GM10847 (cell line): Measurements from ENCODE around the gene METTL1.

ENCODE experiments used
- POLR2A ChIP-seq: IDR thresholded peaks from 2 replicates; pipeline ENCODE4 v1.6.1; 2011; ENCODE audit not compliant: insufficient read length; ENCODE audit errors: extremely low read depth

The METTL1 gene

DNA sequence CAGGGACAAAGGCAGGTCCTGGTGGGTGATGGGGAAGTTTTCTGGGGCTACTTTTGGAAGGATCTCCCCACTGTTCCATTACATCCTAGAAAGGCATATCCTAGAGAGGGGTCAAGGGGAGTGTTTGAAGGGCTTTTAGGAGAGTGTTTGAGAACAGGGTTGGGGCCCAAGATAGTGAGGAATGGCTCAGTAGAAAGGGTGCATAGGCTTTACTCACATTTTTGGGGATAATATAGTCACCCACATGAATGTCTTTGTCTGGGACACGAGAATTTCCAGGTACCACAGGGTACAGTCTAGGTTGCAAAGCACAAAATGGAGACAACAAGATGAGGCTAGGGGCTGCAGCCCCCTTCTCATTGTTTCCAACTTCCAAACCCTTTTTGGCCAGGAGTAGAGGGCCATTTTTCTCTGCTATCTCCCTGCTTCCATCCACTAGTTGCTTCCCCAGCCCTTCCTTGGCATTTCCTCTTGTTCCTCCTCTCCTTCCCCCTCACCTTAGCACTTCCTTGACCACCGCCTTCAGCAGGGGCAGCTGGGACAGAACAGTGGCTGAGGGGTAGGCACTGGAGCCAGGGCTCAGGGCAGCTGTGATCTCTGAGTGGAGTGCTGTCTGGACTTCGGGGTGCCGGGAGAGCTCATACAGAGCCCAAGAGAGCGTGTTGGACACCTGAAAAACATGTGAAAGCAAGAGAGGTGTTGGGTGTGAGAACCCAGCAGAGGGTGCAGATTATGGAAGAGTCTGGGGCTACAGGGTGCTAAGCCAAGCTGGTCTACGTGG, 7.8 kb downstream of the METTL1 start:
- TF ChIP-seq POLR2A = no peak

- TF ChIP-seq POLR2A = no peak
These were observed 9.4 kb downstream of the METTL1 start for GRCh38 chr12:57762463-57762862.

DNA sequence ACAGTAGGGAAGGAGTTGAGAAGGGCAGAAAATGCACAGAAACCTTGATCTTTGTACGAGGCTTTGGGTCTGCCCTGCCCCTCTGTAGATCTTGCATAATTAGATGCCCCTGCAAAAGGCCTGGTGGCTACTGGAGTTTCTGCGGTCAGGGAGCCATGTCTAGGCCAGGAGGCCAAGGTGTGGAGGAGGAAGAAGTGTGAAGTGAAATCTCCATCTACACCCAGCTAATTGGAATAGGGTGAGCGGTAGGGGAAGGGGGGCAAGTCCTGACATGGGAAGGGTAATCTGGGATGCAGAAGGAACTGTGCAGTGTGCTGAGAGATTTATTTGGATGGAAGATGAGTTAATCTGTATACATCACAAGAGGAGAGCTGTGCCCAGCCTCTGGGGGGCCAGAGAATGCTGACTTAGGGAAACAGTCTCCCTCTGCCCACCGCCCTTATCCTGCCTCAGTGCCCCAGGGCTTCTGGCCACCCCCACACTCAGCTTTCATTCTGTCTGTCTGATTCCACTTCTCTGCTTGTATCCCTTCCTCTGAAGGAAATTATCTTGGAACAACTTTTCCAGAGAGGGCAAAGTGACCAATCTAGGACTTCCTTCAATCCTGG, 10.4 kb downstream of the METTL1 start:
- no peak for TF ChIP-seq POLR2A

GRCh38 chr12:57760347-57760982, 11.4 kb downstream of the METTL1 start:
- no peak for TF ChIP-seq POLR2A

DNA sequence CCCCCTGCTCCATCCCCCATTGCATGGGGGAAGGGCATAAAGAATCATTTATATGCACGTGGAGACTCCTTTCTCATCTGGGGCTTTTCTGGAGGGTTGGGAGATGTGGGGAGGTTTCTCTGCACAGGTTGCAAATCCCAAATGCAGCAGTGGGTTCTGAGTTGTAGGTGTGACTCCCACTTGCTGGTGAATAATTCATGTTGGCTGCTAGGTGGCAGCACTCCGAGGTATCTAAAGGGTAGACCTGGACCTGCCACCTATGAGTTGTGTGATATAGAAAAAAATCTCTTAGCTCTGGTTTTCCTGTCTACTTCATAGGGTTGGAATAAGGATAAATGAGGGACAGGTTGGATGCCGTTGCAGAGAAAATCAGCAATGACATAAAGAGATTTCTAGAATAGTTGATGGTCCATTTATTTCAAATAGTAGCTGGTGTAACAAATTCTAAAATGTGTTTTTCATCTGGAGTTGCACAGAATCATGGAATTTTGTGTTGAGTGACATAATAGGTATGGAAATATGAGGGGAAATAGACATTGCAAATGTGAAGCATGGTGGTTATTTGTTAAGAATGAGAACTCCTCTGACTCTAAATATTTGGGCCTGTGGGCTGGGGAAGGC, 12.4 kb downstream of the METTL1 start:
- no peak for TF ChIP-seq POLR2A

DNA sequence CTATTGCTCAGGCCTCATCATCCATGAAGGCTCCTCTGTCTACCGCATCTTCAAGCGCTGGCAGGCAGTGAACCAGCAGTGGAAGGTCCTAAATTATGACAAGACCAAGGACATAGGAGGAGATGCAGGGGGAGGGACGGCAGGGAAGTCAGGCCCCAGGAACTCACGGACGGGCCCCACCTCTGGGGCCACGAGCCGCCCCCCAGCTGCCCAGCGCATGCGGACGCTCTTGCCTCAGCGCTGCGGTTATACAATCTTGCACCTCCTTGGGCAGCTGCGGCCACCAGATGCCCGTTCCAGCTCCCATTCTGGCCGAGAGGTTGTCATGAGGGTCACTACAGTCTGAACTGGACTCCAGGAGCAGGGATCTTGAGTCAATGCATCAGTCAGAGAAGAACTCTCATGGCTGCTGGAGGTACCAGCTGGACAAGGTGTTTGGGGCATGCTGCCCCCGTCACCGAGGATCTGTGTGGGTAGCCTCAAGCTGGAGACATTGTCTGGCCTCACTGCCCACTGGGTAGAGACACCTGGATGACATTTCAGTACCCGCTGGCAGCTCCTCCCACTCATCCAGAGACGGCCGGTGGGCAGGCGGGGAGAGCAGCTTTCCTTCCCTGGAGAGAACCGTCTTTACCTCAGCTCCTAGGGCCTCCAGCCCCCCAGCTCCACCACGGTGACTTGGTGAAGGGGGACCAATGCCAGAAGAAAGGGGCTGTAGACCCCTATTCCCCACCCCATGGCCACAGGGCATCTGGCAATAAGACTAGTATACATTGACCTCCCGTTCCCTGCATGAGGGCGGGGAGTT, 13.1 kb downstream of the METTL1 start:
- TF ChIP-seq POLR2A = no peak

DNA sequence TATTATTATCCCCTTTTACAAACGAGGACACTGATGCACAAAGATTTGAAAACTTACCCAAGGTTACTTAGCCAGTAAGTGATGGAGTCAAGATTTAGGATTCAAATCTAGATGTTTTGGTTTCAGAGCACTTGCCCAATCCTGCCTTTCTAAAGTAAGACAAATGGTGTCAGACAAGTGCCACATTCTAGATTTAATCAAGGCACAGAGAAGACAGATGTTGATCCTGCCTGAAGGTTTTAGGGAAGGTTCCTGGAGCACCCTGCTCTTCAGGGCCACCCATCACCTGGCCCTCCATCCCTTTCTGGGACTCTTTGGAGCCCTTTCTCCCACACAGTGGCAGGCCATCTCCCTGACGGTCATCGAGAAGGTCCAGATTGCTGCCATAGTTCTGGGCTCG, 14.1 kb downstream of the METTL1 start:
- TF ChIP-seq POLR2A = no peak

DNA sequence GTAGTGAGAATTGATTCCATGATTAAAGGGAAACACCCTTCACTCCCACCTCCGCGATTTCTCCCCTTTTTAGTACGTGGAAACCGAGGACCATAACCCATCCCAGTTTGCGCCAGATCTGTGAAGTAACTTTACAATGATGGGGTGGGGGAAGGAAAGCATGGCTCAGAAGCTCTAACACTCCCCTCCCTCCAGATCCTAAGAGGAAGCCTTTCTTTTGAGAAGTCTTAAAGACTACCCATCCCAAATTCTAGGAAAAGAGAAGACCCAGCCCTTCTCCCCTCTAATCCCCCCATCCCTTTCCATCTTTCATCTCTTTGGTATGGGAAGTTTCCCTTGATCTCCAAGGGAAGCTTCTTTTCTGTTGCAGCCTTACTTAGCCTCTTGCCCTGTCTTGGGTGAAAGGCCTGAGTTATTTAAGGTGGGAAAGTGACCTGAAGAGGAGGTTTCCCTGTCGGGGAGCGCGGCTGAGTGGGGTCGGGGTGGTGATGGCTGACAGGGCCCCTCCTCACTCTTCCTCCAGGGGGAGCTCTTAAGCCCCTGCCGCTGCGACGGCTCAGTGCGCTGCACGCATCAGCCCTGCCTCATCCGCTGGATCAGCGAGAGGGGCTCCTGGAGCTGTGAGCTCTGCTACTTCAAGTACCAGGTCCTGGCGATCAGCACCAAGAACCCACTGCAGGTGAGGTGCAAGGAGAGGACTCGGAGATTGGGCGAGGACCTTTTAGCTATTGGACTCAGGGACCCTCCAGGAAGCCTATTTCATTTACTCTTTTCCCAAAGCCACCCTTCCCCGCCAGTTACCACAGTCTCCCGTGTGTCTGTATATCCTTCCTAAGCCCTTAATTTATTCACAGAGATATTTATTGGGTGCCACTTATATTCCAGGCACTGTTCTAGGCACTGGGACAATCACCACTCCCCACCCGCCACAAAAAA, 15.2 kb downstream of the METTL1 start:
- no peak for TF ChIP-seq POLR2A

- no peak for TF ChIP-seq POLR2A
These were observed 16.2 kb downstream of the METTL1 start for GRCh38 chr12:57755454-57756372.

- no peak for TF ChIP-seq POLR2A
These were observed 16.8 kb downstream of the METTL1 start for GRCh38 chr12:57755194-57755453.

DNA sequence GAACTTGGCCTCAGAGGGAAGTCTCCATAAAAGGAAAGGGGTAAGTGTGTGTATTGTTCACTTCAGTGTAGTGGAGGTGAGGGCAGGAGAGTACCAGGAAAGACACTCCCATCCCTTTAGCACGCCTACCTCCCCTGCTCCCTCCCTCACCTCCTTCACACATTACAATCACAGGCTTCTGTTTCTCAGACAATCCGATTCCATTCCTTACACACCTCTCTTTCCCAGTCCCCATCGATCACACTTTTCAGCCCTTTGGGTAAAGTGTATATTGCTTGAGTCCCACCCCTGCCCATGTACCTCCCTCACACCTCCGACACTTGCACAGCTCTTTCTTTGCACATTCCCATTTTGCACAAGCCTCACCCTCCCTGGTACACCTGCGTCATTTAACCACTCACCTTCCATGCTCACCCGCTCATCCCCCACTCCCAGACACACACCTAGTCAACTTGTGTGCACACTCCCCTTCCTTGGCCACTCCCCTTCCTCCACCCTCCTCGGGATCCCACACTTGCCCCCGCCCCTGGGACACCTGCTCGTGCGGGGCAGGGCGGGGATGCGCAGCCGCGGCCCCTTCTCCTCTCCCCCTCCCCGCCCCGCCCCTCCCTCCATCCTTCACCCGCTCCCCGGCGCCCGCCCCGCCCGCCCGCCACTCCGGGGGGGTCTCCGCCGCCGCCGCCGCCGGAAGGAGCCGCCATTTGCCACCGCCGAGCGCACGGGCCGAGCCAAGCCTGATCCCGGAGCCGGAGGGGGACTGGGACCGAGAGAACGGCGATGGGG, 17.3 kb downstream of the METTL1 start, which contains the start of gene MARCHF9:
Gene MARCHF9, plus strand, starts transcription at position 693 of the 783 bp plus-strand sequence. CDS start 426 bp downstream, outside the sequence.
- no peak for TF ChIP-seq POLR2A

DNA sequence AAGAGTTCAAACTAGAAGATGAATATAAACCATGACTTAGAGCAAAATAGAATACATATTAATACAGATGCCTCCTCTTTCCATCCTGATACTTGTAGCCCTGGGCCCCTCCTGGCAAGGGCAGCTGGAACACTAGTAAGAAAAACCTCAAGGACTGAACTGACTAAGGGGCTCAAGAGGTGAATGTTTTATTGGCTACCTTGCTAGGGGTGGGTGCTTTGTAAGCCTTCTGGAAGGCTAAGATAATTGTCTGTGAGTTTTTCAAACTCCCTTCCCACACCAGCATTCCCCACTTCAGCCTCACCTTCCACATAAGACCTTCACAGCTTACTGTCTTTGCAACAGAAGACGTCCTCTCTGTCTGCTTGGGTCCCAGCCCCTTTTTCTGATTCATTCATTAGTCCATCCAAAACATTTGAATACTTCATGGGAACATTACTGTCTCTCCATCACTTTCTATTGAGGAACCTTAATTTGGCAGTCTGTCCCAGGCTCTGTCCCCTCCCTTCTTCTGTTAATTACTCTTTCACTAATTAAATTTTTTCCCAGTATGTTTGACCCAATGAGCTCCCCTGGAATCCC, 18.1 kb downstream of the METTL1 start:
- no peak for TF ChIP-seq POLR2A

- no peak for TF ChIP-seq POLR2A
These were observed 19.3 kb downstream of the METTL1 start for GRCh38 chr12:57752668-57753000.
